Thyroid gland (tissue), 4 donors: Measurements from ENCODE around the gene LLGL1.

ENCODE experiments used
- CTCF ChIP-seq, 6 experiments: fragments of 200-600 bp in 3 of 6; fragments of 450-650 bp in 3 of 6; sonication (generic) in 3 of 6; IDR thresholded peaks; one replicate each; pipeline ENCODE4 v1.5.1; 2016 to 2019; ENCODE audit warnings: antibody characterized with exemption in 6 of 6, mild to moderate bottlenecking in 2 of 6, inconsistent platforms in 1 of 6, moderate library complexity in 1 of 6
- POLR2A ChIP-seq, 2 donors: fragments of 450-650 bp; IDR thresholded peaks; one replicate each; pipeline ENCODE4 v1.6.1; 2017; ENCODE audit warnings: antibody characterized with exemption in 2 of 2, mild to moderate bottlenecking in 2 of 2, moderate library complexity in 1 of 2

GRCh38 chr17:18197535-18198194, 27.8 kb upstream of the LLGL1 start:
- TF ChIP-seq POLR2A (IDR thresholded peaks at IDR 0.05) (no peak), CTCF (IDR thresholded peaks at IDR 0.05) (no peak)
